ENCODE measurements around the gene RPS14. TPM values are rescaled to one million over a fixed set of nuclear protein-coding genes. Genes with fewer than 3 reads are reported as not detected.

The RPS14 gene
- total and polyA plus RNA-seq, 2 of the 8 experiments (the other 6 are each of a cell fraction or from before 2014, with no cell fraction given): 2,548 to 6,423 TPM

GRCh38 chr5:150431048-150431447 lies 18.5 kb downstream of the RPS14 start:
- ChIA-PET POLR2A (ENCODE audit: partially characterized antibody) (interaction anchor here (1.0 to 5.9 kb wide), 3 partner anchors 12 to 30 kb away, joined by 3 to 50 read pairs (median 6); partner anchors contain the start of gene CD74), CTCF (ENCODE audit: partially characterized antibody) (interaction anchor here (0.6 to 14.1 kb wide), 6 partner anchors 9 to 188 kb away, joined by 3 to 245 read pairs (median 4); no protein-coding TSS in a partner anchor)
- DNase-seq (ENCODE audit: low read depth in 1 of 2, low spot score in 2 of 2) (no peak), FAIRE-seq (no peak)
- H3K18ac ChIP-seq (ENCODE audit: extremely low read depth, low read length): no peak overlapping the region; the same call in 1 of the 2 replicates
- no peak overlapping the region for H2AK5ac ChIP-seq (ENCODE audit: low read depth, low read length)
- H3K79me2 ChIP-seq (ENCODE audit: control insufficient read depth in 1 of 2, insufficient read depth in 2 of 2, low read length in 2 of 2): no peaks in the 10 kb centered on the region
- no peaks in the 10 kb centered on the region for H3K79me1 ChIP-seq (ENCODE audit: low read depth, low read length)
- H3K4me1 ChIP-seq (replicated peaks in 1 of 4; ENCODE audit: control insufficient read depth in 3 of 4, insufficient read depth in 4 of 4, low read length in 3 of 4): no peaks in the 10 kb centered on the region
- no peaks in the 10 kb centered on the region for H3K9me3 ChIP-seq (ENCODE audit: insufficient read depth in 2 of 2, low read depth in 1 of 2, low read length in 1 of 2)
- no peak overlapping the region for H3K9ac ChIP-seq (replicated peaks in 1 of 4; ENCODE audit: extremely low read depth in 1 of 4, low read depth in 3 of 4, low read length in 3 of 4)
- H2BK20ac ChIP-seq (ENCODE audit: low read length): no peak overlapping the region
- H3K27ac ChIP-seq (ENCODE audit: low read depth, low read length): no peak overlapping the region
- no peak overlapping the region for H2BK120ac ChIP-seq (replicated peaks; ENCODE audit: low read depth, low read length)
- no peak overlapping the region for H3K4me3 ChIP-seq (ENCODE audit: extremely low read depth in 1 of 4, insufficient read depth in 2 of 4, low read depth in 3 of 4, low read length in 4 of 4)
- no peak overlapping the region for H4K8ac ChIP-seq (ENCODE audit: extremely low read depth, insufficient read depth, low read length)
- H2BK5ac ChIP-seq (ENCODE audit: low read depth, low read length): no peak overlapping the region
- no peak overlapping the region for H2BK12ac ChIP-seq (ENCODE audit: low read depth, low read length)
- no peak overlapping the region for H2BK15ac ChIP-seq (ENCODE audit: low read length)
- no peaks in the 10 kb centered on the region for H3K27me3 ChIP-seq (replicated peaks in 1 of 4; ENCODE audit: control insufficient read depth in 3 of 4, extremely low read depth in 1 of 4, insufficient read depth in 3 of 4, low read length in 3 of 4)
- H3K14ac ChIP-seq (ENCODE audit: insufficient read length): no peak overlapping the region
- no peak overlapping the region for H4K91ac ChIP-seq (replicated peaks; ENCODE audit: insufficient read length, low read length)
- H4K5ac ChIP-seq (ENCODE audit: insufficient read length, low read depth, low read length): no peak overlapping the region
- no peak overlapping the region for H3K4ac ChIP-seq (replicated peaks; ENCODE audit: insufficient read length, low read depth, low read length)
- WGBS, 2 experiments (ENCODE audit: extremely low coverage in 1 of 2, insufficient coverage in 1 of 2, insufficient read length in 1 of 2, insufficient replicate concordance in 2 of 2, low coverage in 1 of 2, low lambda C conversion rate in 2 of 2, missing lambda C conversion rate in 1 of 2): 92% methylated on average over 15 of the region's 18 CpGs; no CpG with 5 or more reads in 1 of the 2 experiments
- H3K23ac ChIP-seq (ENCODE audit: insufficient read length): no peak overlapping the region
- no peak overlapping the region for H2AFZ ChIP-seq (ENCODE audit: low read length)
- no peaks in the 10 kb centered on the region for H3K36me3 ChIP-seq (ENCODE audit: control insufficient read depth in 2 of 4, insufficient read depth in 4 of 4, low read length in 3 of 4)
- H4K20me1 ChIP-seq (replicated peaks in 1 of 2; ENCODE audit: control insufficient read depth in 1 of 2, insufficient read depth in 2 of 2, low read length in 2 of 2): no peaks in the 10 kb centered on the region
- H3K56ac ChIP-seq (replicated peaks; ENCODE audit: insufficient read length, low read depth, low read length): no peak overlapping the region
- H3K23me2 ChIP-seq (ENCODE audit: low read depth, low read length): peaks cover 6% of the 10 kb centered on the region; the same call in 1 of the 2 replicates
- no peak overlapping the region for H3K4me2 ChIP-seq (ENCODE audit: insufficient read depth in 1 of 2, low read depth in 2 of 2, low read length in 2 of 2)
- TF ChIP-seq GTF2F1 (IDR thresholded peaks at IDR 0.05; ENCODE audit: borderline replicate concordance, low read depth, low read length) (no peak), SP4 (IDR thresholded peaks at IDR 0.05; ENCODE audit: low read length) (no peak), HDAC6 (IDR thresholded peaks at IDR 0.05; ENCODE audit: low read depth, low read length) (no peak), YY1 (IDR thresholded peaks at IDR 0.05; ENCODE audit: low read depth, low read length) (no peak), EP300 (IDR thresholded peaks at IDR 0.05; ENCODE audit: borderline replicate concordance in 1 of 2, low read depth in 2 of 2, low read length in 2 of 2) (no peak), SIX5 (IDR thresholded peaks at IDR 0.05; ENCODE audit: low read depth, low read length) (no peak), MAFK (IDR thresholded peaks at IDR 0.05; ENCODE audit: low read depth, low read length) (no peak), POLR2A (IDR thresholded peaks at IDR 0.05; ENCODE audit: control extremely low read depth in 1 of 2, low read depth in 2 of 2, low read length in 2 of 2) (no peak), BCL11A (IDR thresholded peaks at IDR 0.05; ENCODE audit: low read depth in 2 of 2, low read length in 2 of 2) (no peak), CHD1 (IDR thresholded peaks at IDR 0.05; ENCODE audit: low read depth, low read length) (no peak), EGR1 (IDR thresholded peaks at IDR 0.05; ENCODE audit: borderline replicate concordance, low read depth, low read length) (no peak), ZNF274 (IDR thresholded peaks at IDR 0.05; ENCODE audit: borderline replicate concordance, extremely low read depth, low read length) (no peak), TCF12 (IDR thresholded peaks at IDR 0.05; ENCODE audit: low read depth, low read length) (no peak), RXRA (IDR thresholded peaks at IDR 0.05; ENCODE audit: insufficient read depth, low read depth, low read length) (no peak), EZH2 (IDR thresholded peaks at IDR 0.05; ENCODE audit: low read depth, low read length, severe bottlenecking) (no peak), POU5F1 (IDR thresholded peaks at IDR 0.05; ENCODE audit: low read depth, low read length) (no peak)
